ENCODE data around the gene ARHGAP25.

Gene ARHGAP25

GRCh38 chr2:68846091-68846490, 111.5 kb downstream of the ARHGAP25 start:
- Histone ChIP-seq H3K27ac (ENCODE audit: low read depth, low read length, severe bottlenecking) (no peak overlapping the region), H3K4me1 (ENCODE audit: control insufficient read depth, insufficient read depth, low read length, poor library complexity, severe bottlenecking) (peaks cover 25% of the 10 kb centered on the region), H3K36me3 (ENCODE audit: control insufficient read depth, insufficient read depth, low read length) (no peaks in the 10 kb centered on the region), H3K9me3 (ENCODE audit: control insufficient read depth, low read length) (no peaks in the 10 kb centered on the region), H3K4me3 (ENCODE audit: extremely low read depth, insufficient read depth, low read length, poor library complexity, severe bottlenecking) (no peak overlapping the region)
- 67 to 88% methylated on average over 1 of the region's 3 CpGs for WGBS, 2 experiments (ENCODE audit: insufficient coverage in 2 of 2)

DNA sequence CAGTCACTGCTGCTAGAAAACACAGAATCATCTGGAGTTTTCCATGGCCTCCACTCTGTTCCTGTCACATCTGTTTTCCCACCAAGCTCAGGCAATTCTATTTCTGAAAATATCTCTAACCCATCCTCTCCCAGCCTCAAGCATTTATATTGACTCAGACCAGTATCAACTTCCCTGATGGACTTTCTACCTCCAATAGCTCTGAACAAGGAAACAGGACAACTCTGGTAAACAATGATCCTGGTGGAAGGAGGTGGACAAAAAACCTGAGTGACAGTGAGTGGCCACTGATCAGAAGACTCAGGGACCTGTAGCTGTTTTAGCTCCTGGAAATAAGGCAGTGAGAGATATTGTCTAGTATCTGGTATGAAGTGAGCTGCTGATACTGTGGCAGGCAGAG, 113.1 kb downstream of the ARHGAP25 start:
- H3K9me3 ChIP-seq (ENCODE audit: control insufficient read depth, low read length), result no peaks in the 10 kb centered on the region
- no peak overlapping the region for H3K4me3 ChIP-seq (ENCODE audit: extremely low read depth, insufficient read depth, low read length, poor library complexity, severe bottlenecking)
- peaks cover 33% of the 10 kb centered on the region for H3K4me1 ChIP-seq (ENCODE audit: control insufficient read depth, insufficient read depth, low read length, poor library complexity, severe bottlenecking)
- no peak overlapping the region for H3K27ac ChIP-seq (ENCODE audit: low read depth, low read length, severe bottlenecking)
- H3K36me3 ChIP-seq (ENCODE audit: control insufficient read depth, insufficient read depth, low read length), result no peaks in the 10 kb centered on the region

DNA sequence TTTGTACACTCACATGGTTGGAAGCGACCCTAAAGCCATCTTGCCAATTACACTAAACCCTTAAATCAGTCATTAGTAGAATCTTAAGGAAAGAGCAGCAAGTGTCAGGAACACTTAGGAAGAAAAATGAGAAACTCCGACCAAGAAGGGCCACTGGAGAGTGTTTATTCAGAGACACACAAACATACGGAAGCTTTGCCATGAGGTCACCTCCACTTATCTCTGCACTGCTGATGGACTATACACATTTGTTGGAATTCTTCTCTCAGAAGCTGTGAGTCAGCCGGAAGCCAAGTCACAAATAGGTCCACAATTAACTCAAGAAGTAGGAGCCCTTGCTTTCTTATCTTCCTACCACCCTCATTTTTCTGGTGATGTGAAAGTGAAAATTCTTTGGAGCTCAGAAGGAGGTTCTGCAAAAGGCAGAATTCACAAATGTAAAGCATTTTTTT, 115.0 kb downstream of the ARHGAP25 start:
- Histone ChIP-seq H3K36me3 (ENCODE audit: control insufficient read depth, insufficient read depth, low read length) (no peaks in the 10 kb centered on the region), H3K9me3 (ENCODE audit: control insufficient read depth, low read length) (no peaks in the 10 kb centered on the region), H3K27ac (ENCODE audit: low read depth, low read length, severe bottlenecking) (peak overlapping the region; percentile 83), H3K4me1 (ENCODE audit: control insufficient read depth, insufficient read depth, low read length, poor library complexity, severe bottlenecking) (peaks cover 48% of the 10 kb centered on the region), H3K4me3 (ENCODE audit: extremely low read depth, insufficient read depth, low read length, poor library complexity, severe bottlenecking) (no peak overlapping the region)
- 63% methylated on average over 3 of the region's 4 CpGs; no CpG with 5 or more reads in 1 of the 2 experiments for WGBS, 2 experiments (ENCODE audit: insufficient coverage in 2 of 2)

DNA sequence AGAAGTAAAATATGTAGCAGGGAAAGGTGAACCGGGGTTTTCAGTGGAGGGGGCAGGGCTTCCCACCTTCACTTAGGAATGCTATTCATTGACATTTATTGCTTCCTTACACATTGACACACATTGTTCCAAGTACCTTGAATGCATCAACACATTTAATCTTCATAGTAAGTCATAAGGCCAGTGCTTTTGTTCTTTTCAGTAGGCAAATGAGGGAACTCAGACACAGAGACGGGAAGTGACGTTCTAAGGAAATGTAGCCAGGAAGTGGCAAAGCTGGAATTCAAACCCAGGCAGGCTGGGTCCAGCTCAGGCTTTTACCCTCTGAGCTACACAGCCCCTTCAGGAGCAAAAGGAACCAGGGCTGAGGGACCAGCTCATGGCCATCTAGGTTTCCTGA, 115.9 kb downstream of the ARHGAP25 start:
- Histone ChIP-seq H3K27ac (ENCODE audit: low read depth, low read length, severe bottlenecking) (peak overlapping the region; percentile 83), H3K4me3 (ENCODE audit: extremely low read depth, insufficient read depth, low read length, poor library complexity, severe bottlenecking) (no peak overlapping the region), H3K4me1 (ENCODE audit: control insufficient read depth, insufficient read depth, low read length, poor library complexity, severe bottlenecking) (peaks cover 56% of the 10 kb centered on the region), H3K9me3 (ENCODE audit: control insufficient read depth, low read length) (no peaks in the 10 kb centered on the region), H3K36me3 (ENCODE audit: control insufficient read depth, insufficient read depth, low read length) (no peaks in the 10 kb centered on the region)
- 79 to 100% methylated on average over 2 of the region's 3 CpGs for WGBS, 2 experiments (ENCODE audit: insufficient coverage in 2 of 2)

DNA sequence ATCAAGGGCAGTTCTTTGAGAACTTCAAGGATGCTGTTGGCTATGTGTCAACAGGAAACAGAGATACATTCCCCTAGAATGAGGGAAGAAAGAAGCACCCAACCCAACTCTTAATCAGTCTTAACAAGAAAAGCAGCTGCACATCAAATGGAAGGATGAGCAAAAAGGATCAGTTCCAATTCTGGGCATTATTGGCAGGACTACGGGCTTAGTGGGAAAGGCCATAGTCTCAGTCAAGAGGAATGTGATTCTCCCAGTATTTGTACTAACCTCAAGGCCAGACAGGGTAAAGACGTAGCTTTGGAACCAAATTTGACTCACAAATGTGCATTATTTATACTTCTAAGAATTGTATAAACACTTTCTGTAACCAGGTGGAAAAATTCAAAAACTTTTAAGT, 118.4 kb downstream of the ARHGAP25 start:
- Histone ChIP-seq H3K27ac (ENCODE audit: low read depth, low read length, severe bottlenecking) (peak overlapping the region; percentile 73), H3K9me3 (ENCODE audit: control insufficient read depth, low read length) (no peaks in the 10 kb centered on the region), H3K4me1 (ENCODE audit: control insufficient read depth, insufficient read depth, low read length, poor library complexity, severe bottlenecking) (peaks cover 58% of the 10 kb centered on the region), H3K4me3 (ENCODE audit: extremely low read depth, insufficient read depth, low read length, poor library complexity, severe bottlenecking) (no peak overlapping the region), H3K36me3 (ENCODE audit: control insufficient read depth, insufficient read depth, low read length) (no peaks in the 10 kb centered on the region)
- WGBS, 2 experiments (ENCODE audit: insufficient coverage in 2 of 2), result 82 to 88% methylated on average over 1 of the region's 2 CpGs

DNA sequence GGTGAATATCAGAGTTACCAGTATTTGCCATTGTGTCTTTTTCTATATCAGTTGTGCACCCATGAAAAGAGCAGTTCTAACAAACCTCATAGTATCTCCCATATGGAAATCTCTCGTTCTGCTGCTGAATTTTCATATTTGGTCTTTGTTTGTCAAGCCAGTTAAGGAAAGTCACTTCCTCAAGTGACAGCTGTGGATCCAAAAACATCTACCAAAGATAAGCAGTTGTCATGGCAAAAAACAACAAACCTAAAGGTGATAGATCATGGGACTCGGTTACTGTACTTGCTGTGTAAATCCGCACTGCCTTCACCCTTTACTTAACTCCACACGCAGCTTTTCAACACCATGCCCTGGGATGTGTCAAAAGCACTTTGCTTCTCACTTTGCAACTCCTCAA, 119.3 kb downstream of the ARHGAP25 start:
- WGBS, 2 experiments (ENCODE audit: insufficient coverage in 2 of 2), result 93 to 94% methylated on average over 4 of the region's 4 CpGs
- H3K4me3 ChIP-seq (ENCODE audit: extremely low read depth, insufficient read depth, low read length, poor library complexity, severe bottlenecking), result no peak overlapping the region
- no peak overlapping the region for H3K27ac ChIP-seq (ENCODE audit: low read depth, low read length, severe bottlenecking)
- peaks cover 61% of the 10 kb centered on the region for H3K4me1 ChIP-seq (ENCODE audit: control insufficient read depth, insufficient read depth, low read length, poor library complexity, severe bottlenecking)
- H3K9me3 ChIP-seq (ENCODE audit: control insufficient read depth, low read length), result no peaks in the 10 kb centered on the region
- no peaks in the 10 kb centered on the region for H3K36me3 ChIP-seq (ENCODE audit: control insufficient read depth, insufficient read depth, low read length)

GRCh38 chr2:68854476-68854875, 119.9 kb downstream of the ARHGAP25 start:
- peaks cover 60% of the 10 kb centered on the region for H3K4me1 ChIP-seq (ENCODE audit: control insufficient read depth, insufficient read depth, low read length, poor library complexity, severe bottlenecking)
- no peak overlapping the region for H3K27ac ChIP-seq (ENCODE audit: low read depth, low read length, severe bottlenecking)
- H3K9me3 ChIP-seq (ENCODE audit: control insufficient read depth, low read length), result no peaks in the 10 kb centered on the region
- H3K36me3 ChIP-seq (ENCODE audit: control insufficient read depth, insufficient read depth, low read length), result no peaks in the 10 kb centered on the region
- no peak overlapping the region for H3K4me3 ChIP-seq (ENCODE audit: extremely low read depth, insufficient read depth, low read length, poor library complexity, severe bottlenecking)

GRCh38 chr2:68855550-68855949, 120.9 kb downstream of the ARHGAP25 start:
- H3K9me3 ChIP-seq (ENCODE audit: control insufficient read depth, low read length), result no peaks in the 10 kb centered on the region
- no peak overlapping the region for H3K4me3 ChIP-seq (ENCODE audit: extremely low read depth, insufficient read depth, low read length, poor library complexity, severe bottlenecking)
- H3K27ac ChIP-seq (ENCODE audit: low read depth, low read length, severe bottlenecking), result no peak overlapping the region
- H3K36me3 ChIP-seq (ENCODE audit: control insufficient read depth, insufficient read depth, low read length), result no peaks in the 10 kb centered on the region
- WGBS, 2 experiments (ENCODE audit: insufficient coverage in 2 of 2), result 97% methylated on average over 3 of the region's 3 CpGs
- H3K4me1 ChIP-seq (ENCODE audit: control insufficient read depth, insufficient read depth, low read length, poor library complexity, severe bottlenecking), result peaks cover 57% of the 10 kb centered on the region

GRCh38 chr2:68857202-68857845, 122.7 kb downstream of the ARHGAP25 start:
- H3K36me3 ChIP-seq (ENCODE audit: control insufficient read depth, insufficient read depth, low read length), result no peaks in the 10 kb centered on the region

GRCh38 chr2:68857855-68858456, 123.3 kb downstream of the ARHGAP25 start:
- H3K4me3 ChIP-seq (ENCODE audit: extremely low read depth, insufficient read depth, low read length, poor library complexity, severe bottlenecking), result no peak overlapping the region
- H3K27ac ChIP-seq (ENCODE audit: low read depth, low read length, severe bottlenecking), result no peak overlapping the region
- H3K4me1 ChIP-seq (ENCODE audit: control insufficient read depth, insufficient read depth, low read length, poor library complexity, severe bottlenecking), result peaks cover 49% of the 10 kb centered on the region
- H3K36me3 ChIP-seq (ENCODE audit: control insufficient read depth, insufficient read depth, low read length), result no peaks in the 10 kb centered on the region
- WGBS, 2 experiments (ENCODE audit: insufficient coverage in 2 of 2), result 94 to 100% methylated on average over 1 to 2 of the region's 4 CpGs
- no peaks in the 10 kb centered on the region for H3K9me3 ChIP-seq (ENCODE audit: control insufficient read depth, low read length)

More at GRCh38 chr2:68857202-68857845, 122.7 kb downstream of the ARHGAP25 start:
- H3K4me1 ChIP-seq (ENCODE audit: control insufficient read depth, insufficient read depth, low read length, poor library complexity, severe bottlenecking), result peaks cover 54% of the 10 kb centered on the region
- H3K27ac ChIP-seq (ENCODE audit: low read depth, low read length, severe bottlenecking), result no peak overlapping the region
- WGBS, 2 experiments (ENCODE audit: insufficient coverage in 2 of 2), result 86 to 100% methylated on average over 1 to 3 of the region's 3 CpGs
- H3K4me3 ChIP-seq (ENCODE audit: extremely low read depth, insufficient read depth, low read length, poor library complexity, severe bottlenecking), result no peak overlapping the region
- no peaks in the 10 kb centered on the region for H3K9me3 ChIP-seq (ENCODE audit: control insufficient read depth, low read length)

DNA sequence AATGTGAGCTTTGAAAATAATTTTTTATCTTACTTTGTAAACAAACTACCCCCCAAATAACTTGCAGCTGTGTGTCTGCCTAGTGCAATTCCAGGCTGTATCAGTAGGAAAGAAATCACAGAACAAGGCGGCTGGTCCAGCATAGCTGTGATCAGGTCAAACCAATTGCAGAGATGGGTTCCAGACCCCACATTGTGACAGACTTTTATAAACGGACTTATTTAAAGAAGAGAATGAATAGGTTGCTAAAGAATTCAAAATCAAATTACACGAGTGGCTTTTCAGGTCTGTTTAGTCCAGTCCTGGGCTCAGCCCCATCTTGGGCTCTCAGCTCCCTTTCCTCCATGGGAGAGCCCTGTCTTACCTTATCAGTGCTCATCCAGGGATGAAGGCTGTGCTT, 125.5 kb downstream of the ARHGAP25 start:
- peak overlapping the region; percentile 44 for H3K27ac ChIP-seq (ENCODE audit: low read depth, low read length, severe bottlenecking)
- peaks cover 1% of the 10 kb centered on the region for H3K36me3 ChIP-seq (ENCODE audit: control insufficient read depth, insufficient read depth, low read length)
- WGBS, 2 experiments (ENCODE audit: insufficient coverage in 2 of 2), result 85 to 89% methylated on average over 2 of the region's 3 CpGs
- H3K9me3 ChIP-seq (ENCODE audit: control insufficient read depth, low read length), result no peaks in the 10 kb centered on the region
- H3K4me3 ChIP-seq (ENCODE audit: extremely low read depth, insufficient read depth, low read length, poor library complexity, severe bottlenecking), result no peak overlapping the region
- peaks cover 31% of the 10 kb centered on the region for H3K4me1 ChIP-seq (ENCODE audit: control insufficient read depth, insufficient read depth, low read length, poor library complexity, severe bottlenecking)
